ENCODE data around the gene B3GNT2.
"Not testable (repeated sequence)": the region's sequence is repeated elsewhere in the genome, so short reads cannot be mapped to it uniquely, and the experiment has no call there.

Gene B3GNT2

GRCh38 chr2:62152000-62152399, 43.9 kb upstream of the B3GNT2 start:
- H3K9me3 ChIP-seq: no peaks in the 10 kb centered on the region
- H3K4me1 ChIP-seq: peaks cover 8% of the 10 kb centered on the region
- no peaks in the 10 kb centered on the region for H3K27me3 ChIP-seq
- no peak for TF ChIP-seq CTCF (IDR thresholded peaks at IDR 0.05; ENCODE audit: low read depth, low read length)
- no peak for DNase-seq
- no peak overlapping the region for H3K4me3 ChIP-seq (ENCODE audit: low read depth, low read length)
- no peaks in the 10 kb centered on the region for H3K36me3 ChIP-seq

GRCh38 chr2:62156861-62157496, 38.9 kb upstream of the B3GNT2 start:
- no peak overlapping the region for H3K4me3 ChIP-seq (ENCODE audit: low read depth, low read length)
- H3K27me3 ChIP-seq: no peaks in the 10 kb centered on the region
- TF ChIP-seq CTCF (IDR thresholded peaks at IDR 0.05; ENCODE audit: low read depth, low read length): no peak
- DNase-seq: no peak
- H3K36me3 ChIP-seq: no peaks in the 10 kb centered on the region
- no peaks in the 10 kb centered on the region for H3K9me3 ChIP-seq
- no peaks in the 10 kb centered on the region for H3K4me1 ChIP-seq

GRCh38 chr2:62158444-62159121, 37.3 kb upstream of the B3GNT2 start:
- H3K9me3 ChIP-seq: no peaks in the 10 kb centered on the region
- no peak for DNase-seq
- H3K27me3 ChIP-seq: no peaks in the 10 kb centered on the region
- no peak for TF ChIP-seq CTCF (IDR thresholded peaks at IDR 0.05; ENCODE audit: low read depth, low read length)
- no peaks in the 10 kb centered on the region for H3K4me1 ChIP-seq
- no peaks in the 10 kb centered on the region for H3K36me3 ChIP-seq
- no peak overlapping the region for H3K4me3 ChIP-seq (ENCODE audit: low read depth, low read length)

- not testable (repeated sequence) for H3K9me3 ChIP-seq; H3K4me3 ChIP-seq (ENCODE audit: low read depth, low read length); H3K36me3 ChIP-seq; H3K4me1 ChIP-seq; H3K27me3 ChIP-seq; DNase-seq
Measured at GRCh38 chr2:62160691-62161090, 35.2 kb upstream of the B3GNT2 start.

GRCh38 chr2:62163106-62163831, 32.6 kb upstream of the B3GNT2 start:
- no peaks in the 10 kb centered on the region for H3K27me3 ChIP-seq
- H3K4me1 ChIP-seq: no peaks in the 10 kb centered on the region
- DNase-seq: no peak
- H3K9me3 ChIP-seq: no peaks in the 10 kb centered on the region
- H3K36me3 ChIP-seq: no peaks in the 10 kb centered on the region
- no peak for TF ChIP-seq CTCF (IDR thresholded peaks at IDR 0.05; ENCODE audit: low read depth, low read length)
- no peak overlapping the region for H3K4me3 ChIP-seq (ENCODE audit: low read depth, low read length)

GRCh38 chr2:62163834-62164233, 32.1 kb upstream of the B3GNT2 start:
- Histone ChIP-seq H3K36me3 (no peaks in the 10 kb centered on the region), H3K4me1 (no peaks in the 10 kb centered on the region), H3K9me3 (no peaks in the 10 kb centered on the region), H3K4me3 (ENCODE audit: low read depth, low read length) (no peak overlapping the region), H3K27me3 (no peaks in the 10 kb centered on the region)
- TF ChIP-seq CTCF (IDR thresholded peaks at IDR 0.05; ENCODE audit: low read depth, low read length): no peak
- DNase-seq: no peak
